ENCODE results near the gene SLC43A2. TPM values are rescaled to one million over a fixed set of nuclear protein-coding genes. Genes with fewer than 3 reads are reported as not detected.

Gene SLC43A2
- total RNA-seq, 1 experiment from 2014 or later = 12.9 TPM

DNA sequence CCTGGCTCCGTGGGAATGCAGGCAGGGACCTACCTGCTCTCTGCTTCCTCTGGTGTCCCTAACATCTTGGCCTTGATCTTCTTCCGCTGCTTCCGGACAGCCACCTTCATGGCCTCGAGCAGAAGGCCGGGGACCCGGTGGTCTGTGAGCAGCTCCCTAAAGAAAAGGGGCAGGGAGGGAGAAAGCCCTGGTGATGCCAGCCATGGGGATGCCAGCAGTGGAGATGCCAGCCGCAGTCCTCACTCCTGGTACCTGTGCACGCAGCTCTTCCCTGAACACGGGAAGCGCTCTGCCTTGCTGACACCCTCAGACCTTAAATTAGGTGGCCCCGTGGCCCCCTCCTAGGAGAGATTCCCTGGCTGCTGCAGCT is 19.2 kb upstream of the SLC43A2 start:
- no peak overlapping the region for H3K4ac ChIP-seq (ENCODE audit: low read depth, low read length)
- H4K20me1 ChIP-seq (ENCODE audit: control insufficient read depth, insufficient read depth, insufficient read length) = no peaks in the 10 kb centered on the region
- no peaks in the 10 kb centered on the region; the same call in 1 of the 2 replicates for H3K27me3 ChIP-seq (ENCODE audit: insufficient read depth, low read length)
- H4K5ac ChIP-seq (ENCODE audit: insufficient read length, low read depth, low read length) = no peak overlapping the region
- H3K56ac ChIP-seq (ENCODE audit: insufficient read length, low read depth, low read length) = no peak overlapping the region
- H3K9ac ChIP-seq (ENCODE audit: extremely low read depth, insufficient read length, low read length) = no peak overlapping the region
- H2BK120ac ChIP-seq (ENCODE audit: low read depth, low read length, poor library complexity, severe bottlenecking) = no peak overlapping the region
- H3K23ac ChIP-seq (ENCODE audit: insufficient read length, low read depth, low read length) = no peak overlapping the region
- H3K14ac ChIP-seq (ENCODE audit: insufficient read depth, low read length) = no peak overlapping the region; the same call in 1 of the 2 replicates
- H2BK12ac ChIP-seq (ENCODE audit: insufficient read length, low read depth, low read length) = no peak overlapping the region
- no peaks in the 10 kb centered on the region for H3K79me2 ChIP-seq (ENCODE audit: insufficient read depth, low read length)
- no peak overlapping the region for H2BK5ac ChIP-seq (ENCODE audit: insufficient read length, low read length)
- no peaks in the 10 kb centered on the region for H3K79me1 ChIP-seq (ENCODE audit: insufficient read depth, low read depth, low read length, poor library complexity, severe bottlenecking)
- Mint-ChIP-seq H3K36me3 (ENCODE audit: insufficient read depth in 1 of 3, low read depth in 3 of 3) (peaks cover 22 to 23% (median 23%) of the 10 kb centered on the region in 3 experiments; a peak in 6 of 7 replicates), H3K27me3 (ENCODE audit: low read depth) (peaks cover 9% of the 10 kb centered on the region), H3K9me3 (peaks cover 0 to under 1% of the 10 kb centered on the region in 2 experiments; a peak in 1 of 5 replicates), H3K4me3 (peak overlapping the region; percentile 57 to 80; a peak in 2 of 5 replicates), H3K4me1 (peaks cover 29 to 36% of the 10 kb centered on the region in 2 experiments), H3K27ac (no peak overlapping the region)
- H3K18ac ChIP-seq (ENCODE audit: insufficient read length, low read depth, low read length) = no peak overlapping the region
- no peak overlapping the region for H2AFZ ChIP-seq (ENCODE audit: low read length)
- no peak overlapping the region for H2AK5ac ChIP-seq (ENCODE audit: insufficient read length, low read length)
- WGBS (ENCODE audit: extremely low coverage, insufficient read length, low lambda C conversion rate) = no CpG with 5 or more reads among the region's 11 CpGs
- no peak overlapping the region for H3K4me2 ChIP-seq (ENCODE audit: insufficient read depth, insufficient read length, low read length)
- no peak overlapping the region for H4K8ac ChIP-seq (replicated peaks; ENCODE audit: insufficient read length, low read depth, low read length)
- no peak overlapping the region for H3T11ph ChIP-seq (ENCODE audit: low read length)
- no peak overlapping the region for H2BK20ac ChIP-seq (ENCODE audit: low read depth, low read length, poor library complexity, severe bottlenecking)
- H3K23me2 ChIP-seq (ENCODE audit: insufficient read length, low read depth, low read length, poor library complexity, severe bottlenecking) = peaks cover 8% of the 10 kb centered on the region
- H3K4me1 ChIP-seq (ENCODE audit: insufficient read depth, low read length) = peaks cover 5% of the 10 kb centered on the region; the same call in 1 of the 2 replicates
- no peak for DNase-seq
- TF ChIP-seq, protein P1, sequence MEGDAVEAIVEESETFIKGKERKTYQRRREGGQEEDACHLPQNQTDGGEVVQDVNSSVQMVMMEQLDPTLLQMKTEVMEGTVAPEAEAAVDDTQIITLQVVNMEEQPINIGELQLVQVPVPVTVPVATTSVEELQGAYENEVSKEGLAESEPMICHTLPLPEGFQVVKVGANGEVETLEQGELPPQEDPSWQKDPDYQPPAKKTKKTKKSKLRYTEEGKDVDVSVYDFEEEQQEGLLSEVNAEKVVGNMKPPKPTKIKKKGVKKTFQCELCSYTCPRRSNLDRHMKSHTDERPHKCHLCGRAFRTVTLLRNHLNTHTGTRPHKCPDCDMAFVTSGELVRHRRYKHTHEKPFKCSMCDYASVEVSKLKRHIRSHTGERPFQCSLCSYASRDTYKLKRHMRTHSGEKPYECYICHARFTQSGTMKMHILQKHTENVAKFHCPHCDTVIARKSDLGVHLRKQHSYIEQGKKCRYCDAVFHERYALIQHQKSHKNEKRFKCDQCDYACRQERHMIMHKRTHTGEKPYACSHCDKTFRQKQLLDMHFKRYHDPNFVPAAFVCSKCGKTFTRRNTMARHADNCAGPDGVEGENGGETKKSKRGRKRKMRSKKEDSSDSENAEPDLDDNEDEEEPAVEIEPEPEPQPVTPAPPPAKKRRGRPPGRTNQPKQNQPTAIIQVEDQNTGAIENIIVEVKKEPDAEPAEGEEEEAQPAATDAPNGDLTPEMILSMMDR (conservative IDR thresholded peaks at IDR 0.05) = no peak
- no peaks in the 10 kb centered on the region for H3K9me3 ChIP-seq (ENCODE audit: control insufficient read depth, low read depth, low read length)
- H2BK15ac ChIP-seq (ENCODE audit: low read depth, low read length) = no peak overlapping the region
- no peak overlapping the region for H4K91ac ChIP-seq (ENCODE audit: insufficient read length, low read depth, low read length)
- H3K27ac ChIP-seq (ENCODE audit: insufficient read length, low read depth, low read length) = no peak overlapping the region

Data from H9 (cell line).